ENCODE measurements around the gene TBC1D12.

- TF ChIP-seq POLR2AphosphoS5 (IDR thresholded peaks at IDR 0.05) (no peak), POLR2A (IDR thresholded peaks at IDR 0.05) (no peak)
Measured at GRCh38 chr10:94451883-94452519, 49.7 kb downstream of the TBC1D12 start.

All from suprapubic skin (tissue), 4 donors.